HG02571 (cell line): ENCODE data around the gene PCBD2.
"Not testable (repeated sequence)": the region's sequence is repeated elsewhere in the genome, so short reads cannot be mapped to it uniquely, and the experiment has no call there.

ENCODE experiments used
- ATAC-seq: cut with Tn5 transposase; IDR thresholded peaks from one replicate; pipeline ENCODE4 v1.9.1; 2021; ENCODE audit warnings: mild to moderate bottlenecking, moderate library complexity; ENCODE audit not compliant: unreplicated experiment

Gene PCBD2

DNA sequence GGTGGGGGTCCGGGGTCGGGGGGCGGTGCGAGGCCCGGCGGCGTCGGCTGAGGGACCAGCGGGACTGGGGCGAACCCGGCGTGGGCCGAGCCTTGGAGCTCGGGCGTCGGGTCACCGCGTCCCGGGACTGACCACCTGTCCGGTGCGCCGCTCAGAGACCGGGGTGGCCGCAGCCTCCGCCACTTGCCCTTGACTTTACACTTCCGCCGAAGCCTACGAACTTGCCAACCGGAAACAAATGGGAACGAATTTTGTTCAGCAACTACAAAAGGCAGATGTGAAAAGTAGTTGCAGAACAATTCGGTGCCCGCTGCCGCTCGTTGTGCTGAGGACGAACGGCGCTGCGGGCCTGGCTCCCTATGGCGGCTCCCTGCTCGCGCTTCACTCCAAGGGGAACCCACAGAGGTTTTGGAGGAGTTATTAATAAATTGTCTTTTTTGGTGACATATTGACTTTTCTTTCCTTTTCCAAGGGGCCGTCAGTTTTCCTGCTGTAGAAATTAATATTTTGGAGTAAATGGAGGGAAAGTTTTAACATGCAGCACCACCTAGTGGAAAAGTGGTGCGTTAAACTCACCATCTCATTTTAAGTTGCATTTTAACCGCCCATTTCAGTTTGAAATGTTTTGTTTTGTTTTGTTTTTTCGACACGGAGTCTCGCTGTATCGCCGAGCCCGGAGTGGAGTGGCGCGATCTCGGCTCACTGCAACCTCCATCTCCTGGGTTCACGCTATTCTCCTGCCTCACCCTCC lies 490 bp downstream of the PCBD2 start:
- ATAC-seq: peak; percentile 40

DNA sequence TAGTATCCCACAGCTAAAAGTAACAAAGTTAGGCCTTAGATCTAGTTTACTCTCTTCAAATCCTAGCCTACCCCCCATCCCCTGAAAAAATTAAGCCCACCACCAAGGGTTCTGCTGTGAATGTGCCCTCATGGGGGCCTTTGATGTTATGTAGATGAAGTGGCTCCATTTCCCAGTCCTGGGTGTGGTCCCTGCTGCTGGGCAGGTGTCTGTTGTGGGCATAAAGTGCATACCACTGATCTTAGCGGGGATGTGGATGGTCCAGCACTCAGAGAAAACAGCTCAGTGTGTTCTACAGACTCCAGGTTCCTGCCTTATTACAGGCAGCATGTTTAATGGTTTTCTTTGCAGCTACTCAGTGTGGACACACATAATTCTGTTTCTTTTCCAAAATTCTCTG lies 1.9 kb downstream of the PCBD2 start:
- no peak for ATAC-seq

DNA sequence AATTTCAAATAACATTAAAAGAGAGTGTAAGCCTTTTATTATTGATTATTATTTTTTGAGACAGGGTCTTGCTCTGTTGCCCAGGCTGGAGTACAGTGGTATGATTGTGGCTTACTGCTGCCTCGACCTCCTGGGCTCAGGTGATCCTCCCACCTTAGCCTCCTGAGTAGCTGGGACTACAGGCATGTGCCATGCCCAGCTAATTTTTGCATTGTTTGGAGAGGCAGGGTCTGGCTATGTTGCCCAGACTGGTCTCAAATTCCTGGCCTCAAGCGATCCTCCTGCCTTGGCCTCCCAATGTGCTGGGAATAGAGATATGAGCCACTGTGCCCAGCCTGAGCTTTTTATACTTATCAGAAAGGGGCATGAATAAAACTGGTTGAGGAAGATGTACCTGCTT lies 5.8 kb downstream of the PCBD2 start:
- not testable (repeated sequence) for ATAC-seq

DNA sequence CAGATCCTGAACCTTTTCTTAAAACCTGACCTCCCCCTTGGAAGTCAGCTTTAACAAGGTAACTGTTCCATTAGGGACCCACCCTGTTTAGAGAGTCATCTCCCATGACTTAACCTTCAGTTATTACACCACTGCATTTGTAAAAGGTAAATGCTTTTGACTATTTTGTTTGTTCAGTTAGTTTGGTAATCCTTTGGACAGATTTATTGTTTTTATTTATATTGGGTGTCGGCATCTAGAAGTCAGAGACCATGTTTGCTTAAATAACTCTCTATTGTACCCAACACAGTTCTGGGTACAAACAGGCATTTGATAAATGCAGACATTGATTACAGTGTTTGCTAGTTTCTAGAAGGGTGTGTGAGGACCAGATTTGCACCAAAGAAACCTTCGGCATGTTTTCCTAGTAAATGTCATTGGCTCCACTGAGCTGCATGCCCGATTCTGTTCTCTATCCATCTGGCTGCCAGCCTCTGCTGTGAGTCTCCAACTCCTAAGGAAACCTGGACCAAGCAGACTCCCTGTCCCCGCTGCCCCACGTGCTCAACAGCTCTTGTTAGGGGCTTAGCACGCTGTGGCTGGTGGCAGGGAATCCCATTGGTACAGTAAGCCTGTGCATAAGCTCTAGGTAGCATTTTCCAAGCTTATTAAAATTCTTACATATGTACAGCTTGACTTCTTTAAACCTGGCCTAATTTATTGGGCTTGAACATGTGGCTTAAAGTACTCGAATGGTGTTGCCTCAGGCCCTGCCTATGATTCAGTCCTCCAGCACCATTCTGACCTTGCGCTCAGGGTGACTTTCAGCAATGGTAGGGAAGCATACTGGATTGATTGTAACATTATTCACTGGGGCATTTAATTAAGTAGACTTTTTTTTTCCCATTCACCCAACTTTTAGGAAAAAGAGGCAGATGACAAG lies 6.6 kb downstream of the PCBD2 start:
- ATAC-seq: no peak

DNA sequence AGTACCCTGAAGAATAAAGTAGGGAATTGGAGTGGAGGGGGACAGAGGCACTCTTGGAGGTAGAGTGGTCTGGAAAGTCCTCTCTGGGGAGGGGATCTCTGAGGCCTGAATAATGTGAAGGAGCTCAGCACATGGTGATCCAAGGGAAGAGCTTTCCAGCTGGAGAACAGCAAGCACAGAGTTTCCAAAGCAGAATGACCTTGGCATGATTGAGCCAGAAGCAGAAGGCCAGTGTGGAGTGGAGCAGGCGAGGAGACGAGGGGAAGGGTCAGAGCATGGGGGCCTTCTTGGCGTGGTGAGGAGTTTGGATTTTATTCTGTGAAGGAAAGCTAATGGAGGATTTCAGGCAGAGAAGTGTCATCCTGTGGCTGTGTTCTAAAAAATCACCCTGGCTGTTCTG lies 8.3 kb downstream of the PCBD2 start:
- no peak for ATAC-seq

DNA sequence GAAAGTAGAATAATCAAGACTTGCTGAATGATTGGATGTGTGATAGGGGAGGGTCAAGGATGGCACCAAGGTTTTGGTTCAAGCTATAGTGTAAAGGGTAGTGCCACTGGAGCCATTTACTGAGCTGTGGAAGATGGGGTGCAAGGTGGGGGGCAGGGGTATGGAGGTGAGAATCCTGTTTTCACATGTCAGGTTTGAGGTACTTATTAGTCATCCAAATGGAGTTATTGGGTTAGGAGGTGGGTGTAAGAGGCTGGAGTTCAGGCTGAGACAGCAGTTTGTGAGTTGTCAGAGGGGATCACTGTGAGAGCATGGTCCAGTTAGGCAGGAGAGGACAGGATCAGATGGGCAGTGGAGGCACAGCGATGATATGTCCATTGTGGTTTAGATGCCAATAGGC lies 8.9 kb downstream of the PCBD2 start:
- no peak for ATAC-seq

DNA sequence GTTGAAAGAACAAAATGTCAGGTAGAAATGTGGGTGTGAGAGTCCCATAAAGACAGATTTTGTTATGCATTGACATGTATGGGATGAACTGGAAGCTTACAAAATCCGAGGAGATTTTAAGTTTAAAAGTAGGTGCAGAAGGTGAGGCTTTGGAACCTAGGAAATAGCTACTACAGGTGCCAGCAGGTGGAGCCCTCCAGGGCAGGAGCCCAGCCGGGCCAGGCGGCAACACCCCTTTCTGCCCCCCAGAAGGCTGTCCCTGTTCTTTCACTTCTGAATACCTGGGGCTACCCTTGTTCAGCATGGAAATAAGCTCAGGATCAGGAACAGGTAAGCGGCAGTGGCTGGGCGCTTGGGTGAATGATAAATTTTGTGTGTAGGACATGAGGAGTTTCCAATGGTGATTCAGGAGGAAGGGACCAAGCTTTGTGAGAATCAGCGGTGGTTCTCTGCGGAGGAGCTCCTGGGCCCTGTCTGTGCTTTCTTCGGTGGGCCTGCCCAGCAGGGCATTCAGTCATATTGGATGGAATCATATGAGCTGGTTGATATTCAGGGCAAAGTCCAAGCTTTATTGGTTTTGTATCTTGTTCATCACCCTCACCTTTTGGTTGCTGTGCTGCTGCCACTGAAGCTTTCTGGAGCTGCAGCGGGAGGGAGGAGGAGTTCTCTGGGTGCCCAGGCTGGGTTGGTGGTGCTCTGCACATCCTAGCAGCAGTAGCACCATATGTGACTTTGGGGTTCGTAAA lies 12.3 kb downstream of the PCBD2 start:
- no peak for ATAC-seq

DNA sequence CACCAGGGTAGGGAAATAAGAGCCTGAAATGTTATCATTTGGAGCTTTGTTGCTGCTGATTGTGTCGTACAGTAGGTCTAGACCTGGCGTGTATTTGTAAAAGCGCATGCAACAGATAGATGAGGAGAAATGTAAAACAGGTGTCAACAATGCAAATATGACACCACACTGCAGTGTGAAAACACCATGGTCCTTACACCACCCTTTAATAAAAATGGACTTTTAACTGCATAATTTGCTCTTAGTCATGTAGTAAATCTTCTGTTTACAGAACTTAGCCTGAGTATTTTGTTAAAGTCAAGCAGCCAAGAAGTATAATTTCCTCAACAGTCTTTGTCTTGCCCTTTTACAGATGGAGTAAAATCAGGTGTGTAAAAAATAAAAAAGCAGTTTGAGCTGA lies 13.9 kb downstream of the PCBD2 start:
- ATAC-seq: no peak

DNA sequence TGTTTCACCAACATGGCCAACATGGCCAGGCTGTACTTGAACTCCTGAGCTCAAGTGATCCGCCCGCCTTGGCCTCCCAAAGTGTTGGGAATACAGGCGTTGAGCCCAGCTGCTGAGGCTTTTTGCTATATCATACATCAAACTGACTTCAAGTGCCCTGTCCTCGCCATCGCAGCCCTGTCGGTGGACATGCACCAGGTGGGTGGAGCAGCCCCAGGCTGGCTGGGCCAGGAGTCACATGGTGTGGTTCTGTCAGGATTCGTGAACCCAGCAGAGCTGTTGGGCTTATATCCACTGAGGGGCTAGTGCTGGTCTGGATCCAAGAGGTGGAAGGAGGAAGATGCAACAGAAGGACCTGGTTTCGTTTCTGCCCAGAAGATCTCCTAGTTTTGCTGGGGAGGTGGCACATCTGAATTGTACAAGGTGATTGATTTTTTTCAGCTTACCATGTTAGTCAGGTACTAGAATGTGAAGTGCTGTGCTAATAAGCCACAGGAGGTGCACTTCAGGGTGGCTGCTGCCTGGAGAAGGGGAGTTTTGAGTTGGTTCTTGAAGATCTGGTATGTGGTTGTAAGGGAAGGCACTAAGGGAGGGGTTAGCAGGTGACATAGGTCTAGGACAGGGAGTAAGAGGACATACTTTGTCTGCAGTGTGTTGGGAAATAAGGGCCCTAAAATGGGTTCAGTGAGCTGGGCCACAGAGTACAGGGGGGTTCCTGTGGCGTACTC lies 16.1 kb downstream of the PCBD2 start:
- no peak for ATAC-seq

DNA sequence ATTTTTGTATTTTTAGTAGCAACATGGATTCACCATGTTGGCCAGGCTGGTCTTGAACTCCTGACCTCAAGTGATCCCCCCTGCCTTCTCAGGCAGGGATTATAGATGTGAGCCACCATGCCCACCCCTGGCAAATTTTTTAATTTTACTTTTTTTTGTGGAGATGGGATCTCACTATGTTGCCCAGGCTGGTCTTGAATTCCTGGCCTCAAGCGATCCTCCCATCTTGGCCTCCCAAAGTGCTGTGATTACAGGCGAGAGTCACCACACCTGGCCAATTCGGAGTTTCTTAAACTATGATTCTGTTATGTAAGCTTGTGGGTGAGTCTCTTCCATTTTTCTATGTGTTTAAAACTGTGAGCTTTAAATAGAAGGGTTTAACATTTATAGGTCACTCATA lies 27.6 kb downstream of the PCBD2 start:
- no peak for ATAC-seq

DNA sequence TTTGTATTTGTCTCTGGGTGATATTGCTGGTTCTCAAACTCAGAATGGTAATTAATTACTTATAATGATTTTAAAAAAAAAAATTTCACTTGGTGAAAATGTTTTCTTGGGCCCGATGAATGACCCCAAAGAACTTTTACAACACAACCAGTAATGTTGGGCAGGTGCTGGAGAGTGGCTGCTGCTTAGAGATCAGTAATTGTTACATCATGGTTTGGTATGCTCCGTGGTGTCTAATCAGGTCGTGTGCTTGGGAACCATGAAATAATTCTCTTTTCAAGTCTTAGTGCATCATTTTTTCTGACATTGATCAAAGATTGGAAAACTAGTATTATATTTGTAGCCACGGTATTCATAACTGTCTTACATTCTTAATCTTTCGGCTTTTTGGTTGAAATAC lies 29.3 kb downstream of the PCBD2 start:
- no peak for ATAC-seq

DNA sequence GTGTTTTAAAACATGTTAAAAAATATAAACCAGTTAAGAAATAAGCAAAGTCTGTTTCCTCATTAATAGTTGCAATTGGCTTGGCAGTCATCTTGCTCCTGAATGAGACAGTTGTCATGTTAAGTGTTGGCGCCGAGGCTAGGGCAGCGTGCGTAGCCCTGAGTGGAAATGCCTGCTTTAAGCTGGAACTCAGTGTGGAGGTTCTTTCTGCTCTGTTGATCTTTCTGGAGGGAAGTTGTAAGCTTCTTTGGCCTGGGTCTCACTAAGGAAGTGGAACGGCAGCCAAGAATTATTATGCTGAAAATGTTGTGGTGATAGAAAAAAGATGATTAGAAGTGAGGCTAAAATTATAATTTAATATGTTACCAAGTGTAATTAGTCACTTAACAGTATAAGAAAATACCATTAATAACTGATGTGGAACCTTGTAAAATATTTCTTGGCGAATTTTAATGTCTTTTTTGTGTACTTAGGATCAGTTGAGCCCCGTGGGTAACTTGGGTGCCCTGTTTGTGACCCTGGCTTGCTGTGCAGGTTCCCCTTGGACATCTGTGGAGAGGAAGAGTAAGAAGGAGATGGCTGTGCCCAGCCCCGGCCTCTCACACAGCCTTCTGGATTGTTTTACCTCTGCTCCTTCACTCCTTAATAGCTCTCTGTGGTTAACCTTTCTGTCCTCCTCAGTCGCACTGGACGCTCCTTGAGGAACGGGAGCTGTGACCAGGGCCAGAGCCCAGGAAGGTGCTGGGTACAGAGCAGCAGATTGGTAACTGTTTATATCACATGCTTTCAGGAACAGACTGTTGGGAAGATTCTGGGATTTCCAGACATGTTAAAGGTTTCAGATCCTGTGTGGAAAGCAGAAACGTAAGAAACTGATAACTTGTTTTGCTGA lies 31.0 kb downstream of the PCBD2 start:
- no peak for ATAC-seq

DNA sequence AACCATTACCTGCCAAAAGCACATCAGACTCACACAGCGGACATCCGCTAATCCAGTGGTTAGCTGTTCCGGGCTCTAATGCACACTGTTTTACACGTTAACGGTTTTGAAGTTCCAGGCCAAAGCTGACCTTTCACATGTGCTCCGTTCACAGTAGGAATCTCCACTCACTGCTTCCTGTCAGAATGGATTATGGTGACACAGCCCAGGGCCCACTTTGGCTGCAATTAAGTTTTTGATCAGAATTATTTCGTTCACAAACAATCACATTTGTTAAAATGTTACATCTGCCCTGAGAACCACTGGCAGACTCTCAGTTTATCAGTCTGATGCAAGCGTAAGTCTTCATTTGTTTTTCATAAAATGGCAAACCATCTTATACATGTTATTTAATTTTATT lies 32.6 kb downstream of the PCBD2 start:
- no peak for ATAC-seq

DNA sequence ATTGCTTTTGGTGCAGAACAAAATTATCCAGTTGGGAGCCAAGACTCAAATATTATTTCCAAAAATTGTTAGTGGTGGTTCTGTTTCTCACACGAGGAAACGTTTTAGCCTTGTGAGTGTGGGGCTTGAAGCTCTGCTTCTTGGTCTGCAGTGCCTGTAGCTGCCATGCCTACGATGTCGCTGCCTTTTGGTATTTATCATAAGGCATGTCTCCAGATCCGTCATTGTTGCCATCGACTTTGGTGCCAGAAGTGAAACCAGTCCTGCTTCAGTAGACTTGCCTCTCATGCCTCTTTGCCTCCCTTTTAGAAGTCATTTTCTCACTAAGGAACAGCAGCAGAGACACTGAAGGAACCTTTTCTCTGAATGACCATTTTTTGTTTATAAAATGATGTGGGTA lies 33.1 kb downstream of the PCBD2 start:
- no peak for ATAC-seq

DNA sequence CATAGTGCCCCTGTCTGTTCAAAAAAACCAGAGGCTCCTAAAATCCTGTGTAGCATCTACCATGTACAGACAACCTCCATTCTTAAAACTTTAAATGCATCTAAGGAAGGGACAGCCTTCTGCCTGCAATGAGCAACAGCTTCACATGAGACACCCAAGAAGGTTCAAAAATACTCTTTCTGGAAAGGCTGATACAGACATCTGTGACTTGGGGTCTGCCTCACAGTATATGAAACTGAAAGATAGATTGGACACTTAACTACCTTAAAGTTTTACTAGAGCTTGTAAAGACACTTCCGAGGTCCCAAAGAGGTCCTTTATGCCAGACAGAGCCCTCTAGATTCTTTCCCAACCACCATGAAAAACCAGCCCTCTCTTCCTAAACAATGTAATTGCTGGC lies 34.6 kb downstream of the PCBD2 start:
- no peak for ATAC-seq

DNA sequence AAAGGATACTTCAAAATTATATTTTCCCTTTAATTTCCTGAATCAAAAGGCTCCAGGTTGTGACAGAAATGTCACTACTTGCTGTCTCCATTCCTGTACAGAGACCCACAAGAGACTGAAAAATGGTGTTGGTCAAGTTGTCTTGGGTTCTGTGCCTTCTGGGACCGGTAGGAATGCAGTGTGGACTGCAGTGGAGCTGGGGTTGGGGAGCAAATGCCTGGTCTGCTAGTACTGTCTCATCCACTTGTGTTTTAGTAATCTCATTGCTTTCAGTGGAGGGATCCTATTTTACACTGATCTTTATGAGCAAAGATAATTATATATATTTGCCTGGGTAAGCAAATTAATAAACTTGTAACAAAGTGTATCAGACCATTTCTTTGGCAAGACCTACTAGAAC lies 38.6 kb downstream of the PCBD2 start:
- no peak for ATAC-seq

DNA sequence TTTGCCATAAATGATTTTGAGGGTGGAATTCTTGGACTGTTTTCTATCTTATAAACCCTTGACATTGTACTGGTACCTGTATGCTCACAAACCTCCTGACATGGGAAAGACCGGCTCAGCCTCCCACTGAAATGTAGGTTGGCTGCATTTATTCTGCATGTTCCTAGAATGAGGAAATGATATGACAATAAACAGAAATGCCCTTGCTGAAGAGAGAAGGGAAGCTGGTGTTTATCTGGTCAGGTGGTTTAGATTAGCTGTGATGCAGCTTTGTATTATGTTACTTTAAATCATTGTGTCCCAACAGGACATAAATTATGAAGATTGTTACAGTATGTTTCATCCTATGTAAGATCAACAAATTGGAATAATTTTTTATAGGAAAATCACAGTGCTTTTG lies 39.7 kb downstream of the PCBD2 start:
- ATAC-seq: no peak

DNA sequence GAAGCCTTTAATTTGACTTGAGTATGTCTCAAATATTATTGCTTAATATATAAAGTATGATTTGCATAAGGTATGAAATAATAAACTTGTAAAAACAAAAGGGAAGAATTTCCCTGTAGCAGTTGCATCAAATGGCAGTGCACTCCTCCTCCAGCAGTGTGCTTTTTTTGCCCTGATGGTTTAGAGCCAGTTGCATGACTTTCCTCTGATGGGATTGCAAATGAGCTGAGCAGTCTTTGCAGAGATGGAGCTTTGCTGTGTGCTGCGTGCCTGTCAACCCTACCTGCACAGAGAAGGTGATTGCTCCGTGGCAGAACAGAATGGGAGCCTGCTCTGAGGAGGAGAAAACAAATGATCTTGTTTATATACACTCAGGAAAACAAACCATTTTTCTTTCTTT lies 40.1 kb downstream of the PCBD2 start:
- ATAC-seq: no peak

DNA sequence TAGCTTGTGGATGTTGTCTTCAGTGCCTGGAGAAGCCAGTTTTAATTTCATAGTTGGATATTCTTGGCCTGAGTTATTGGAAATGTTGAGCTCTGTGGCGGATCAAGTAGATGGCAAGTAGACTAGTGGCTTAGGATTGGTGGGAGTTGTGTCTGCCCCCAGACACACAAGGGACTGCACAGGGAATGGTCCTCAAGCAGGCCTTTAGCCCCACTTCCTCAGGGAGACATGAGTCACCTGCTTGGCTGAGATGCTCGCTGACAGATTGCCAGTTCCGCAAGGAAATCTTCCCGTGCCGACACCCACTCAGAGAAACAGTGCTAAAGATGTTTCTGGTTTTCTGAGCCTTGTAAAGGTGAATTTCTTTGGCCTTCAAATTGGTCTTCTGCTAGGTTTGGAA lies 44.0 kb downstream of the PCBD2 start:
- ATAC-seq: no peak

DNA sequence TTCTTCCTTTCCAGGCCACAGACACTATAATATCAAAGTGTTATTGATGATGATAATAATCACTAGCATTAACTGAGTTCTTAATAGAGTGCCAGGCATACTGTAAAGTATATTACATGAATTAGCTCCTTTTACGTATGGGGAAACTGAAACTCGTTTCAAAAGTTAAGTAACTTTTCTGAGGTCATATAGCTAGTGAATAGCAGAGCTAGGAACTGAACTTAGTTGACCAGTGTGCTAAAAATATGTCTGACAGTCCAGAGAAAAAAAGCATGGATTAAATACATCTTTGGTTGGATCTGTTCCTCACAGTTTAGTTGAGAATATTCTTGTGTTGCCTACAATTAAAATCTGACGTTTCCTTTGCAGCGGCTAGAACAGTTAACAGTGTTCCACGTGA lies 44.4 kb downstream of the PCBD2 start:
- ATAC-seq: no peak
